Activated T-helper 9 cell treated with anti-CD3 and anti-CD28 coated beads, Interleukin-2, amount 50 U/mL, for 16 hours (primary cell): Measurements from ENCODE around the gene ADGRD1.

Source experiments
- DNase-seq: peaks from one replicate; pipeline ENCODE4 v3.0.0-alpha.2; 2020; ENCODE audit warnings: low read depth

The ADGRD1 gene

DNA sequence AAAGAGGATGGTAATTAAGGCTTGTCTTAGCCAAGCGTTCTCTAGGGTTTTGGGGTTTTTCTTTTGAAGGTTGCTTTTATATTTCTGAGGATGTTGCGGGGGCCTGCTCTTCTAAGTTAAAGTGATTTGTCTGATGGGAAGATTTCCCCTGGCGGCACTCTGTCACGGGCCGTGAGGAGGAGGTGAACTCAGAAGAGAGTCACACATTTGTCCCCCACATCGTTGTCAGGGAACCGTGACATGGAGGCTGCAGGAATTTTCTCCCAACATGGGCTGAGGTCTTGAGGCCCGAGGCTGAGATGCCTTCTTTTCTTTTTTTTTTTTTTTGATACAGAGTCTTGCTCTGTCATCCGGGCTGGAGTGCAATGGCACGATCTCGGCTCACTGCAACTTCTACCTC lies 71.5 kb downstream of the ADGRD1 start:
- DNase-seq = no peak

- DNase-seq = no peak
These were observed 72.4 kb downstream of the ADGRD1 start for GRCh38 chr12:131025939-131026702.

GRCh38 chr12:131026754-131027153 lies 73.0 kb downstream of the ADGRD1 start:
- DNase-seq = no peak

GRCh38 chr12:131027264-131027663 lies 73.6 kb downstream of the ADGRD1 start:
- DNase-seq = no peak

DNA sequence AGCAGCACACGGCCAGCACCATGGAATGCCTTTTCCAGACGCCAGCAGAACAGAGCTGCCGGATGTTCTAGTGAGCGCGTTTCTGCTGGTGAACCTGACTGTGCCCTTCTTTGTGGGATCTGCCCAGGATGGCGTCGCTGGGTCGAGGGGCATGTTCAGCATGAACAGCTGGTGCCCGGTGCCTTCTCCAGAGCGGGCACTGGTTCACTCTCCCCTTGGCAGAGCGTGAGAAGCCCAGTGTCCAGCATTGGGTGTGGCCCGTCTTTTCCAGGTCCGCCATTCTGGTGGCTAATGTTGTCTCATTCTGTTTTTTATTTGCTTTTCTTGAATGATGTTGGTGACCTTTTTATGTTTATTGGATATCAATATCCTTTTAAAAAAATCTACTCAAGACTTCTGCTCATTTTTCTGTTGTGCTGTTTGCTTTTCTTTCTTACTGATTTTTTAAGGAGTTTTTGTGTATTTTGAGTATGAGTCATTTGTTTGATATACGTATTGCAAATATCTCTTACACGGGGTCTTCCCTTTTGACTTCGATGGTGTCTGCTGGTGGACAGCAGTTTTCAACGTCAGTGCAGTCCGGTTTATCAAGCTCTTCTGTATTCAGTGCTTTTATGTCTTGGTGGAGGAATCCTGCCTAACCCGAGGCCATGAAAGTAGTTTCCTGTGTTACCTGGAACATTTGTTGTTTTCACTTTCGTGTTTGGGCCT lies 74.3 kb downstream of the ADGRD1 start:
- DNase-seq = no peak

DNA sequence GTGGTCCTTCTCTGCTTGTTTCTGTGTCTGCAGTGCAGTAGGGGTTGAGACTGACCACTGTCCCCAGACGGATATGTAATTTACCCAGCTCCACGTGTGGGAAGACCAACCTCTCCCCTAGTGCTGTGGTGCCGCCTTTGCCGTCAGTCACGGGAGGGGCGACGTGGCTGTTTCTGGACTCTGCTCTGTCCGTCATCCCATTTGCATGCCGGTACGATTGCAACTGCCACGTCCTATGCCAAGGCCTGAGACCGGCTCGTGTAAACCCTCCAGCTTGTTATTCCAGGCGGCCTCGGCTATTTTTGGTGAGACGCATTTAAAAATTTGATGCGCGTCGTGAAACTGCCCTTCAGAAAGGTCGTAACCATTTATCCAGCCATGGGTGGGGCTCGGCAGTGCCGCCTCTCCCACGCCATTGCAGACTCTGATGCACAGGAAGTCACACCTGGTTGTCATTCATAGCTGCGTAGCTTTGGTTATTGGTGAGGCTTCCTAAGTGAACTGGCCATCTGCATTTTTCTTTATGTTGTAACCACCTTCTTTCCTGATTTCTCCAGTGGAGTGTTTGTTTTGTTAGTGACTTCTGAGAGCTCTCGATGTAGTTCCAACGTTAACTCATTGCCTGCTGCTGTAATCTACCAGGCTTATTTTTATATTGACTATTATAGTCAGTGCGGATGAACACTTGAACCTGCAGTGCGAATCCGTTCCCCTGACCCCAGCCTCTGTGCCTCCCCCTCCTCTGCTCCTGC lies 75.1 kb downstream of the ADGRD1 start:
- DNase-seq = no peak

GRCh38 chr12:131030472-131031328 lies 77.0 kb downstream of the ADGRD1 start:
- DNase-seq = no peak

GRCh38 chr12:131032082-131032750 lies 78.5 kb downstream of the ADGRD1 start:
- no peak for DNase-seq

- no peak for DNase-seq
These were observed 79.8 kb downstream of the ADGRD1 start for GRCh38 chr12:131033486-131033885.

DNA sequence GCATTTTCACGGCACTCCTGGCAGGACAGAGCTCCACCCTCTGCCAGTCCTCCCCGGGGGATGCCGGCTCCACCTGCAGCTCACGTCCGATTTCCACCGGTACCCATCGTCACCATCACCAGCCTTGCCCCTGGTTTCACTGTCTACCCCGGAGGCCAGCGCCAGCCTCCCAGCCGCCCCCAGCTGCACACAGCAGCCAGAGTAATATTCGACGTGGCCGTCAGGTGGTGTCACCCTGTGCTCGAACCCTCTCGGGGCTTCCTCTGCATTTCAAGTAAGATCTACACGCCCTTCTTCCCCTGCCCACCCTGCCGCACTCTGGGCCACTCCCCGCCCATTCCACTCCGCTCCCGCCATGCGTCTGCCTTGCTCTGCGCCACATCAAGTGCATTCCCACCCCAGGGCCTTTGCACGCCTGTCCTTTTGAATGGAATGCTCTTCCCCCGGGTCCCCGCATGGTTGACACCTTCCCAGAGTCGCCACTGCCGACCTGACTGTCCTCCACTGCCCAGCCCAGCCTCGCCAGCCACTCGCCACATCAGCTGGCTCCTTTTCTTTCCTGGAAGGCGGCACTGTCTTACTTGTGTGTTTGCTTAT lies 80.3 kb downstream of the ADGRD1 start:
- DNase-seq = no peak

- no peak for DNase-seq
These were observed 81.0 kb downstream of the ADGRD1 start for GRCh38 chr12:131034631-131035244.

DNA sequence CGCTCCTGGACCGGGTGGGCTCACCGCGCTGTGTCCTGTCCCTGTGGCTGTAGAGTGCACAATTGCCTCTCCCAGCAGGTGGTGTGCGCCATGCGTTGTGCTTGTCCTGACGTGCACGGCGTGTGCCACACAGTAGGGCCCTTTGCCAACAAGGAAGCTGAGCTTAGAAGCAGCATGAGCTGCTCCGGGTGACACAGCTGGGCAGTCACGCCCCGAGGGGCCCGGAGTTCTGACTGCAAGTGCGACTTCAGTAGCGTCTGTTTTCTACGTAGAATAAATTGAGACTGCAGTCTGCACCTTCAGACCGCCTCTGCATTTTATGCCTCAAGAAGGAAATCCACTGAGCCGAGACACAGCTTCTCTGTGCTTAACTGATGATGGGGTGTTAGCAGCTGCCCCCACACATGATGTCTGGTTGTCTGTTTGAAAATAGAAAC lies 81.6 kb downstream of the ADGRD1 start:
- DNase-seq = no peak

DNA sequence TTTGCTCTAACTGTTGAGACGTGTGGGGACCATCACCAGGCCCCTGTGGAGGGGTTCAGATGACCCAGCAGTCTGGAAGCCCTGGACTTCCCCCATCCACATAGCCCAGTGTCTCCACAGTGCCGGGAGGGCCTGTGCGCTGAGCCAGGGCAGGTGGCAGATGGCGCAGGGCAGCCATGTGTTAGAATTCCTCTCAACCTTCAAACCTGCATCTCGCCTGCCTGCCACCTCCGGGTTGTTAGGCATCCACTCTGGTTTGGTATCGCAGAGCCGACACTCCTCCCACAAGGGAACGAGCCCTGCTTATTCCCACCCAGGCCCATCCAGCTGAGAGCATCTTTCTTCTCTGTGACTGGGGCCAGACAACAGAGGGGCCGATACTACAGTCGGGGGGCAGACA lies 84.5 kb downstream of the ADGRD1 start:
- DNase-seq = no peak

GRCh38 chr12:131038961-131039950 lies 85.5 kb downstream of the ADGRD1 start:
- no peak for DNase-seq

DNA sequence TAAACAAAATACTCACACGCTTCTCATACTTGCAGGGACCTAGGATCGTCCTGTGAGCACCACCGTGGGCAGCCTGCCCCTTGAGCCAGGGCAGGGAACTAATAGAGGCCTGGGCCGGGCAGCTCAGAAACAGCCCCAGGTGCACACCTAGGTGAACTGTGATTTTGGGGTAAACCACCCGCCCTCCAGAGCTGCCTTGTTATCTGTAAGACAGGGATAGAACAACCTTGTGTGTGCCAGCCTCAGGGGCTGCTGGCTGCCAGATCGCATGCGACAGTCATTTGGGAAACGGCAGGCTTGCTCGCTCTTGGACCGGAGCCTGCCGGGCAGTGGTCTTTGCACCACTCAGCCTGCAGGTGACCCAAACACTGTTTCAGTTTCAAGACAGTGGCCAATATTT lies 86.8 kb downstream of the ADGRD1 start:
- no peak for DNase-seq

- DNase-seq = no peak
These were observed 87.7 kb downstream of the ADGRD1 start for GRCh38 chr12:131041216-131041967.

GRCh38 chr12:131041968-131042833 lies 88.5 kb downstream of the ADGRD1 start:
- no peak for DNase-seq
